ENCODE data around the gene LRP1.
A peak's percentile ranks its signal among the peaks of the same experiment; 100 is the strongest.

Gene LRP1

DNA sequence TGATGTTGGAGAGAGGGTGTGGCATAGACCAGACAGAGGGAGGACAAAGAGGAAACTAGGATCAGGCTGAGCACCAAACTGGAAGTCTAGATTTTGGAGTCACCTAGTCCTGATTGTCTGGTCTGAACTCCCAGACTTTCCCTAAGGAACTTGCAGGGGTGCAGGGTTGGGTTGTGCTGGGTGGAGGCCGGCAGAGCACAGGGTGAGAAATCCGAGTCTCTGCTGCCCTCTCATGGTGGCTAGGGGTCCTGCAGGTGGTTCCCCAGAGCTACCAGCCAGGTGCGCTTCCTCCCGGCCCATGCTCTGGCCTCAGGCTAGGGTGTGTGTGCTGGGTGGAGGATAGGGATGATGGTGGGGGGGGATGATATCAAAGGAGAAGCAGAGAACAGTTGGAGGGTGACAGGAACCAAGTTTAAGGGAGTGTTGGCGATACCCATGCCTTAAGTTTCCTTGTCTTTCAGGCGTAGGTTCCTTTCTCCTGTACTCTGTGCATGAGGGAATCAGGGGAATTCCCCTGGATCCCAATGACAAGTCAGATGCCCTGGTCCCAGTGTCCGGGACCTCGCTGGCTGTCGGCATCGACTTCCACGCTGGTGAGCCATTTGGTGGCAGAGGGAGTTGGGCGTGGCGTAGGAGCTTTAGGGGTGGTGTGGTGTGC is 54.8 kb downstream of the LRP1 start:
- TF ChIP-seq, protein P1, sequence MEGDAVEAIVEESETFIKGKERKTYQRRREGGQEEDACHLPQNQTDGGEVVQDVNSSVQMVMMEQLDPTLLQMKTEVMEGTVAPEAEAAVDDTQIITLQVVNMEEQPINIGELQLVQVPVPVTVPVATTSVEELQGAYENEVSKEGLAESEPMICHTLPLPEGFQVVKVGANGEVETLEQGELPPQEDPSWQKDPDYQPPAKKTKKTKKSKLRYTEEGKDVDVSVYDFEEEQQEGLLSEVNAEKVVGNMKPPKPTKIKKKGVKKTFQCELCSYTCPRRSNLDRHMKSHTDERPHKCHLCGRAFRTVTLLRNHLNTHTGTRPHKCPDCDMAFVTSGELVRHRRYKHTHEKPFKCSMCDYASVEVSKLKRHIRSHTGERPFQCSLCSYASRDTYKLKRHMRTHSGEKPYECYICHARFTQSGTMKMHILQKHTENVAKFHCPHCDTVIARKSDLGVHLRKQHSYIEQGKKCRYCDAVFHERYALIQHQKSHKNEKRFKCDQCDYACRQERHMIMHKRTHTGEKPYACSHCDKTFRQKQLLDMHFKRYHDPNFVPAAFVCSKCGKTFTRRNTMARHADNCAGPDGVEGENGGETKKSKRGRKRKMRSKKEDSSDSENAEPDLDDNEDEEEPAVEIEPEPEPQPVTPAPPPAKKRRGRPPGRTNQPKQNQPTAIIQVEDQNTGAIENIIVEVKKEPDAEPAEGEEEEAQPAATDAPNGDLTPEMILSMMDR (IDR thresholded peaks at IDR 0.05; ENCODE audit: borderline replicate concordance, insufficient read depth, low read depth, low read length) = peak; percentile 97
- H3K4me3 ChIP-seq (ENCODE audit: low read depth, low read length) = no peak overlapping the region

DNA sequence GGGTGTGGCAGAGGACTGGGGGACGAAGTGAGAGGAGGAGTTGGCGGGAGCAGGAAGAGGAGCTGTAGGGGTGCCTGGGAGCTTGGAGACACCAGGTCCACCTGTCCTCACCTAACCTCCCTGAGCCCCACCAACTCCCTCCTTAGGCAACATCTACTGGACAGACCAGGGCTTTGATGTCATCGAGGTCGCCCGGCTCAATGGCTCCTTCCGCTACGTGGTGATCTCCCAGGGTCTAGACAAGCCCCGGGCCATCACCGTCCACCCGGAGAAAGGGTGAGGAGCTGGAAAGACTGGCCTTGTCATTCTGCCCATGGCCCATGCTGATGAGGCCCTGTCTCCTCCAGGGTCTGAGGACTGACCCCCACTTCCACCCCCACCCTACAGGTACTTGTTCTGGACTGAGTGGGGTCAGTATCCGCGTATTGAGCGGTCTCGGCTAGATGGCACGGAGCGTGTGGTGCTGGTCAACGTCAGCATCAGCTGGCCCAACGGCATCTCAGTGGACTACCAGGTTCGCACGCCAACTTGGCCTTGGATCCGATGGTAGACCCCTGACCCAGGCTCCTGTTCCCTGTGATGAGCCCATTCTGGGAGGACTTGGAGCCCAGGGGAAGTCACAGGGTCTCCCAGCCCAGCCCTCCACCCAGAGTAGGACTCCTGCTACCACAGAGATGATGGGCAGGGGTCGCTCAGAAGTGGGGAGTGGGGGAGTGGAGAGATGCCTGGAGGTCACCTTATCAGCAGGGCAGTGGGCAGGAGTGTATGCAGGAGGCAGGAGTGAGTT is 55.8 kb downstream of the LRP1 start:
- TF ChIP-seq, protein P1 (IDR thresholded peaks at IDR 0.05; ENCODE audit: borderline replicate concordance, insufficient read depth, low read depth, low read length) = no peak

DNA sequence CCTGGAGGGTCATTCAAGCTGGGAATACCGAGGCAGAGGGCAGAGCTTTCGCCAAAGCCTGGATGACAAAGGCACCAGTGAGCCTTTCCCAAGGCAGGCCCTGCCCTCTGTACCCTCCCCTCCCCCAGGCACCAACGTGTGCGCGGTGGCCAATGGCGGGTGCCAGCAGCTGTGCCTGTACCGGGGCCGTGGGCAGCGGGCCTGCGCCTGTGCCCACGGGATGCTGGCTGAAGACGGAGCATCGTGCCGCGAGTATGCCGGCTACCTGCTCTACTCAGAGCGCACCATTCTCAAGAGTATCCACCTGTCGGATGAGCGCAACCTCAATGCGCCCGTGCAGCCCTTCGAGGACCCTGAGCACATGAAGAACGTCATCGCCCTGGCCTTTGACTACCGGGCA is 57.1 kb downstream of the LRP1 start:
- TF ChIP-seq, protein P1 (IDR thresholded peaks at IDR 0.05; ENCODE audit: borderline replicate concordance, insufficient read depth, low read depth, low read length) = no peak
- no peak overlapping the region for H3K4me3 ChIP-seq (ENCODE audit: low read depth, low read length)

More for the DNA sequence above, 55.8 kb downstream of the LRP1 start:
- H3K4me3 ChIP-seq (ENCODE audit: low read depth, low read length) = no peak overlapping the region

DNA sequence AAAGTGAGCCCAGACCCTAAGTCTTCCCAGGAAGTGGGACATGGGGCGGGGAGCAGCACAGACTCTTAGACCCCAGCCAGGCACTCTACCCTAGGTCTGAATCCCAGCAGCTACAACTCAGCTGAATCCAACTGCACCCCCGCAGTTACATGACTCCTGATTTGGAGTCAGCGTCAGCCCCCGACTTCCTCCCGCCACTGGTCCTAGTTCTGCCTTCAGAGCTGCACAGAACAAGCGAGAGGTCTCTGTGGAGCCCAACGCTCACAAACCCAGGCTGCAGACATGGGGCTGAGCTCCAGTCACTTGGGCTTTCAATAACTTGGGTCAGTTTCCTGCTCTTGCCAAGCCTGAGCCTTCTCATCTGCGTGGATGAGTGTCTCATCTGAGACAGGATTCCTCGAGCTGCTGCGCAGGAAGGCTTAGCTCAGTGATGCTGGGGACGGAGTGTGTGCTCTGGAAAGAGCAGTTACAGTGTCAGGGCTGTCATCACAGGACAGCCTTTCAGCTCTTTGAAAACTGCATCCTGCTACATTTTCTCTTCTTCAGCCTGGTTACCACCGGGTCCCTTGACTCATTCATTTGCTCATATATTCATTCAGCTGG is 57.7 kb downstream of the LRP1 start:
- TF ChIP-seq, protein P1 (IDR thresholded peaks at IDR 0.05; ENCODE audit: borderline replicate concordance, insufficient read depth, low read depth, low read length) = no peak
- H3K4me3 ChIP-seq (ENCODE audit: low read depth, low read length) = no peak overlapping the region

DNA sequence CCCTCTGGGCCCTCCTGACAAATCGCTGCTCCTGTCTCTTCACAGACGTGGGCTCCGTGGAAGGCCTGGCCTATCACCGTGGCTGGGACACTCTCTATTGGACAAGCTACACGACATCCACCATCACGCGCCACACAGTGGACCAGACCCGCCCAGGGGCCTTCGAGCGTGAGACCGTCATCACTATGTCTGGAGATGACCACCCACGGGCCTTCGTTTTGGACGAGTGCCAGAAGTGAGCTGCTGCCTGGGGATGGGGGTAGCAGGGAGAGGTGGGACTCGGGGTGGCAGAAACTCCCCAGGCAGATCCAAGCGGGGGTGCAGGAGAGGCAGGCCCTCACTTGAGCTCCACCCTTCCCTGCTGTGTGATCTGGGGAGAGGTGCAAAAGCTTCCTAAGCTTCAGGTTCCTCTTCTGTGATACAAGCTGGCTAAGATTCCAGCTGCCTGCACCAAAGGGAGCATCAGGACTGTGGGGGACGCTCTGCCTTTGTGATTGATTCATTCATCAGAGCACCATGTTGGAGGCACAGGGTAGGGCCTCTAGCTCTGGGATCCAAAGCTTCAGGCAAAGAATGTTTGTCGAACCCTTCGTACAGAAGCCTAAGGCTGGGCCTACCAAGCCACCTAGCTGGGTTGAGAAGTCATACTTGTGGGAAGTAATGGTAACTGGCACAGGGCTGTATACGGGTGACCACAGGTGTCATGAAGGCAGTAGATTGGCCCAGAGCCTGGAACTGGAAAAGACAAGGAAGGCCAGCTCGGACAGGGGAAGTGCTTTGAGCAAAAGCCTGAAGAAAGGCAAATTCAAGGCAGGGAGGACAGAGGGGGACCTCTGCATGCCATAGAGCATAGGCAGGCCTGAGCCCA is 59.2 kb downstream of the LRP1 start:
- TF ChIP-seq, protein P1 (IDR thresholded peaks at IDR 0.05; ENCODE audit: borderline replicate concordance, insufficient read depth, low read depth, low read length) = no peak
- no peak overlapping the region for H3K4me3 ChIP-seq (ENCODE audit: low read depth, low read length)

DNA sequence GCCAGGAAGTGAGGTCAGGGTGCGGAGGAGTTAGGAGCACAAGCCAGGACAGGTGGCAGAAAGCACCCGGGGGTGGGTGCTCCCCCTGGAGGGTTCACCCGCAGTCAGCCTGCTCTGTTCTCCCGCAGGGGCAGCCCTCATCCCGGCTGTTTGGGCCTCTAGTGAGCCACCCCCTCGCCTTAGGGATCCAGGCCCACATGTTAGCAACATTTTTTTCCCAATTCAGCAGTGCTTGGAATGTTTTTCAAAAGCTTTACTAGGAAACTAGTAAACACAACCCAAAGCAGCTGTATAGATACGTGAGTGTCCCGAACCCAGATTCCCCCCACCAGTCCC is 59.8 kb downstream of the LRP1 start:
- TF ChIP-seq, protein P1 (IDR thresholded peaks at IDR 0.05; ENCODE audit: borderline replicate concordance, insufficient read depth, low read depth, low read length) = no peak
- no peak overlapping the region for H3K4me3 ChIP-seq (ENCODE audit: low read depth, low read length)

All from GM12875 (cell line).